ENCODE data around the gene PHF10.

The PHF10 gene

GRCh38 chr6:169738204-169738975, 14.1 kb upstream of the PHF10 start:
- TF ChIP-seq, protein P1, sequence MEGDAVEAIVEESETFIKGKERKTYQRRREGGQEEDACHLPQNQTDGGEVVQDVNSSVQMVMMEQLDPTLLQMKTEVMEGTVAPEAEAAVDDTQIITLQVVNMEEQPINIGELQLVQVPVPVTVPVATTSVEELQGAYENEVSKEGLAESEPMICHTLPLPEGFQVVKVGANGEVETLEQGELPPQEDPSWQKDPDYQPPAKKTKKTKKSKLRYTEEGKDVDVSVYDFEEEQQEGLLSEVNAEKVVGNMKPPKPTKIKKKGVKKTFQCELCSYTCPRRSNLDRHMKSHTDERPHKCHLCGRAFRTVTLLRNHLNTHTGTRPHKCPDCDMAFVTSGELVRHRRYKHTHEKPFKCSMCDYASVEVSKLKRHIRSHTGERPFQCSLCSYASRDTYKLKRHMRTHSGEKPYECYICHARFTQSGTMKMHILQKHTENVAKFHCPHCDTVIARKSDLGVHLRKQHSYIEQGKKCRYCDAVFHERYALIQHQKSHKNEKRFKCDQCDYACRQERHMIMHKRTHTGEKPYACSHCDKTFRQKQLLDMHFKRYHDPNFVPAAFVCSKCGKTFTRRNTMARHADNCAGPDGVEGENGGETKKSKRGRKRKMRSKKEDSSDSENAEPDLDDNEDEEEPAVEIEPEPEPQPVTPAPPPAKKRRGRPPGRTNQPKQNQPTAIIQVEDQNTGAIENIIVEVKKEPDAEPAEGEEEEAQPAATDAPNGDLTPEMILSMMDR (IDR thresholded peaks at IDR 0.05; ENCODE audit: control extremely low read depth, extremely low read depth, low read depth, missing control alignments) = no peak
- CTCF ChIA-PET = no interaction called here
- no peak for DNase-seq (ENCODE audit: extremely low spot score)
- POLR2A ChIA-PET = no interaction called here

GRCh38 chr6:169729961-169730360, 5.7 kb upstream of the PHF10 start:
- ChIA-PET CTCF (no interaction called here), POLR2A (no interaction called here)
- DNase-seq (ENCODE audit: extremely low spot score) = no peak
- TF ChIP-seq, protein P1 (IDR thresholded peaks at IDR 0.05; ENCODE audit: control extremely low read depth, extremely low read depth, low read depth, missing control alignments) = no peak

GRCh38 chr6:169726963-169727362, 2.7 kb upstream of the PHF10 start:
- TF ChIP-seq, protein P1 (IDR thresholded peaks at IDR 0.05; ENCODE audit: control extremely low read depth, extremely low read depth, low read depth, missing control alignments) = no peak
- no peak for DNase-seq (ENCODE audit: extremely low spot score)
- CTCF ChIA-PET = interaction anchor here (1.5 kb wide), 1 partner anchor 10 kb away, joined by 3 read pairs; no protein-coding TSS in a partner anchor
- POLR2A ChIA-PET = no interaction called here

GRCh38 chr6:169726049-169726400, 1.7 kb upstream of the PHF10 start:
- no peak for DNase-seq (ENCODE audit: extremely low spot score)
- TF ChIP-seq, protein P1 (IDR thresholded peaks at IDR 0.05; ENCODE audit: control extremely low read depth, extremely low read depth, low read depth, missing control alignments) = no peak
- CTCF ChIA-PET = no interaction called here
- POLR2A ChIA-PET = no interaction called here

DNA sequence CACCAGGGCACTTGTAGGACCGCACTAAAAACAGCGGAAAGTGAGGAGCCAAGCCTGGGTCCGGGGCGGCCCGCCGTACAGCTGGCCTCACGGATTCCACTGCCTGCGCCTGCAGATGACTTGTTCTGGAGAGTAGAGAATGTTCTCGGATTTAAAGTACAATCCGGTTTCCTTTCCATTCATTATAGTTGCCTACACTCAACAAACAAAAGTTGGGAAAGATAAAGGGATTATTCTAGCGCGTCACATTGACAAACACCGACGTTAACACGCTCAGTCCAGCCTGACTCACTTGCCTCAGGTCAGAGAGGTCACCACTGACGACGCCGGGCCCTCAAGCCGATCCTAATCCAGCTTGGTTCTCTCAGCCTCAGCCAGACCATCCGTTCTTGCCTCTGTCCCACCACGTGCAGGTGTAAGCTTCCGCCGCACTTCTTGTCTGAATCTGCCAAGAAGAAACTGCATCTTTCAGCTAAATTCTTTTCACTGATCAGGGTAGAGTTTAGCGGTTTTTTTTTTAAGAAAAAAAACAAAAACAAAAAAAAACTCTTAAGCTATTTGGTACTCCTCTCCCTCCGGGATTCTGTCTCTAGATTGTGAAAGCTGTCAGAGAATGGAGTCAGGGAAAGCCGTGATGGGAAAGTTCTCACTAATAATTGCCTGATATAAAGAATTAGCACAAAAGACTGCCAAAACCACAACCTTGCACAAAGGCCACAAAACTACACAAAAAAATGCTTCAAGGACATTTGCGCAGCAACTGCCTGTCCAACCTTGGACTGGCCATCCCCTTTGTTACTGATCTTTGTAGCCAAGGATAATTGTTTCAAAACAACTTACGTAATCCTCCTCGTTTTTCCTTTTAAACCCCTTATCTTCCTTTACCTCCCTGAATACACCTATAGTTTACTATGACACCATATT, 1.1 kb upstream of the PHF10 start:
- TF ChIP-seq, protein P1 (IDR thresholded peaks at IDR 0.05; ENCODE audit: control extremely low read depth, extremely low read depth, low read depth, missing control alignments) = no peak
- ChIA-PET POLR2A (no interaction called here), CTCF (interaction anchor here (0.8 to 1.3 kb wide), 4 partner anchors 15 to 24 kb away, joined by 3 to 4 read pairs (median 3); no protein-coding TSS in a partner anchor)
- no peak for DNase-seq (ENCODE audit: extremely low spot score)

GRCh38 chr6:169723991-169724493, 258 bp downstream of the PHF10 start:
- ChIA-PET CTCF (interaction anchor here (1.3 kb wide), 1 partner anchor 14 kb away, joined by 4 read pairs; no protein-coding TSS in a partner anchor), POLR2A (no interaction called here)
- TF ChIP-seq, protein P1 (IDR thresholded peaks at IDR 0.05; ENCODE audit: control extremely low read depth, extremely low read depth, low read depth, missing control alignments) = no peak
- DNase-seq (ENCODE audit: extremely low spot score) = peak; percentile 75
